Mucosa of rectum (tissue), 2 donors: ENCODE measurements around the gene COX7B2.

Experiments used
- H3K27ac ChIP-seq, 2 donors: one replicate each; pipeline ENCODE4 v1.7.0; 2013; ENCODE audit warnings: inconsistent platforms in 2 of 2, low read depth in 2 of 2, low read length in 2 of 2
- H3K27me3 ChIP-seq, 2 donors: one replicate each; pipeline ENCODE4 v1.7.0; 2013; ENCODE audit warnings: low read length in 2 of 2; ENCODE audit not compliant: control insufficient read depth in 2 of 2, insufficient read depth in 2 of 2
- H3K36me3 ChIP-seq, 2 donors: one replicate each; pipeline ENCODE4 v1.7.0; 2013; ENCODE audit warnings: low read length in 2 of 2; ENCODE audit not compliant: control insufficient read depth in 2 of 2, insufficient read depth in 2 of 2
- H3K4me1 ChIP-seq, 2 donors: one replicate each; pipeline ENCODE4 v1.7.0; 2013; ENCODE audit warnings: low read length in 2 of 2, mild to moderate bottlenecking in 1 of 2; ENCODE audit not compliant: control insufficient read depth in 2 of 2, insufficient read depth in 2 of 2
- H3K4me3 ChIP-seq, 2 donors: one replicate each; pipeline ENCODE4 v1.7.0; 2013; ENCODE audit warnings: low read length in 2 of 2
- H3K9ac ChIP-seq, 2 donors: one replicate each; pipeline ENCODE4 v1.7.0; 2013; ENCODE audit warnings: low read length in 2 of 2, low read depth in 1 of 2, mild to moderate bottlenecking in 1 of 2
- H3K9me3 ChIP-seq, 2 donors: one replicate each; pipeline ENCODE4 v1.7.0; 2013; ENCODE audit warnings: low read length in 2 of 2; ENCODE audit not compliant: control insufficient read depth in 2 of 2
- donor health status: healthy.
- donor health status: Normal muscosa, but diverticular disease.

COX7B2 gene

DNA sequence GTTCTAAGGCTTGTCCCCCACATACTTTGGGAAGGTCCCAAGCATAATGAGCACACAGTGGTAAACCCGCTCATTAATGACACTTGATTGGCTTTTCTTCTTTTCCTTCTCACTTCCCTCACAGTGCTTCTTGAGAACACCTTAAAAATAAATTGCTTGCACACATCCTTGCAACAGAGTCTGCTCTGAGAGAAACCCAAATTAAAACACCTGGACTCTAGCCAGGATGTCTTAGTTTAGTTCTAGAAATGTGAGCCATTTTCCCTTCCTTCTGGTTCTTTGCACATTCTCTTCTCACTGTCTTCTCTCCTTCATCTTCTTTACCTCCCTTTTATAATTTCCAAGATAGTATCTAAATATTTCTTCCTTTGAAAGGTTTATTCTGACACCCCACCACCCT, 35.3 kb upstream of the COX7B2 start:
- no peaks in the 10 kb centered on the region for H3K4me1 ChIP-seq
- H3K27ac ChIP-seq, result no peak overlapping the region
- H3K9me3 ChIP-seq, result no peaks in the 10 kb centered on the region
- no peak overlapping the region for H3K4me3 ChIP-seq
- no peak overlapping the region for H3K9ac ChIP-seq
- H3K27me3 ChIP-seq, result no peaks in the 10 kb centered on the region
- no peaks in the 10 kb centered on the region for H3K36me3 ChIP-seq

DNA sequence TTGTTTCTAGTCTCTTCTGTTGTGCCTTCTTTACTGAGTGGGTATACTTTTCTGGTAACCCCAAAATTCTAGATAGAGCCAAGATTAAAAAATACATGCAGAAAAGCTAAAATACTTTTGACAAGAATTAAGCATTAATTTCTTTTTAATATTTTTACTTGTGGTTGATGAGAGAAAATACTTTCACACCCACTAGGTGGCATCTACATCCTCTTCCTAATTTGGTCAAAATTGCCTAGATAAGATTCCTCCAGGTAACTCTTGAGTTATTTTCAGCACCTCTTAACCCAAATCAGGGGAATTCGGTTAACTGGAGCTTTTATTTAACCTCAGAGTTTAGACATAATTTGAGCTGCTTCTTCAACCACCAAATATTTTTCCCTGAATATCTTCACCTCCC, 28.4 kb upstream of the COX7B2 start:
- Histone ChIP-seq H3K4me3 (no peak overlapping the region), H3K9me3 (no peaks in the 10 kb centered on the region), H3K9ac (no peak overlapping the region), H3K4me1 (no peaks in the 10 kb centered on the region), H3K27ac (no peak overlapping the region), H3K36me3 (no peaks in the 10 kb centered on the region), H3K27me3 (no peaks in the 10 kb centered on the region)

DNA sequence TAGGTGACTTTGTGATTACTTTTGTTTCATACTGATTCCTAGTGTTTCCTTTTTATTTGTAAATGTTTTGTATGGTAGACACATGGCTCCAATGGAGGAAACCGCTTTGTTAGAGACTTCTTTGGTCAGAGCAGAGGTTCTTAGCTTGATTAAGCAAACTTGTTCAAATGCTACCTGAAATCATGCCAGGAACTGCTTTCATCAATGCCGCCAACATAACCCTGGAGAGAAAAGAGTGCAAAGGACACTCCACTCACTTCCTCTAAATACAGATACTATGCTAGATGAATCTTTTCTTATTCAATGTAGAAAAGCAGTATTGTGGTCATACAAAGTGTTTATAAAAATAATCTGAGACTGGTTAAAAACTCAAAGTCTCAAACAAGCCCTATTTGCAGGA, 25.7 kb upstream of the COX7B2 start:
- no peak overlapping the region for H3K4me3 ChIP-seq
- H3K4me1 ChIP-seq, result no peaks in the 10 kb centered on the region
- H3K27me3 ChIP-seq, result no peaks in the 10 kb centered on the region
- H3K27ac ChIP-seq, result no peak overlapping the region
- H3K9ac ChIP-seq, result no peak overlapping the region
- H3K9me3 ChIP-seq, result no peaks in the 10 kb centered on the region
- H3K36me3 ChIP-seq, result no peaks in the 10 kb centered on the region

DNA sequence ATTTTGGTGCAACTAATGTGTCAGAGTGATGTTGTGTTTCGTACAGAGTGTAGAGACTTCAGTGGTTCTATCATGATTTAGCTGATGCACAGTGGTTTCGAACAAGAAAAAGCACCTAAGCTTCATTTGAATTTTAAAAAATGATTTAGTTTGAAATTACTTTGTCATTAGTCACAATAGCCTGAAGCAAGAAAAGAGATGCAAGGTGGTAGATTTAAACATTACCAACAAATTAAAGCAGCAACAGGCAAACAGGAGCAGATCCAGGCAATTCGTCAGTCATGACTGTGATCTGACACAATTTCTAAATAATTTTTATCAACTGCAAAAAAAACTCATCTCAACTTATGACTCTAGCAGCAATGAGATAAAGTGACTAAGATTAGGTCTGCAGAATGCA, 24.6 kb upstream of the COX7B2 start:
- Histone ChIP-seq H3K9me3 (no peaks in the 10 kb centered on the region), H3K9ac (no peak overlapping the region), H3K27me3 (no peaks in the 10 kb centered on the region), H3K36me3 (no peaks in the 10 kb centered on the region), H3K27ac (no peak overlapping the region), H3K4me1 (no peaks in the 10 kb centered on the region), H3K4me3 (no peak overlapping the region)

DNA sequence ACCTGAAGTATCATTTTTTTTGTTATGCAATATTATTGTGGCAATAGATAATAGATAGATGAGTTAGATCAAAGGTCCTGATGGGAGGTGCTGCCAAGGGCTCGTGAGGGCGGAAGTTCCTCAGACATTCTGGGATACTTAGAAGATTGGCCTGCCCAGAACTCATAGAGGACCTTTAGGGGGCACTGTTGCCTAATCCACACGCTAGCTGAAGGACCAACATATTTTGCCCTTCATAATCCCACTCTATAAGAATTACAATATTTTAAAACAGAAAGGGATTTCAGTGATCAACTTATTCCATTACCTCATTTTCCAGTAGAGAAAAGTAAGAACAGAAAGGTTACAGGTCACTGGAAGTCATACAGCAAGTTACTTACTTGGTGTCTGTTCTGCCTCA, 22.9 kb upstream of the COX7B2 start:
- Histone ChIP-seq H3K4me3 (no peak overlapping the region), H3K9me3 (no peaks in the 10 kb centered on the region), H3K36me3 (no peaks in the 10 kb centered on the region), H3K27ac (no peak overlapping the region), H3K9ac (no peak overlapping the region), H3K4me1 (no peaks in the 10 kb centered on the region), H3K27me3 (no peaks in the 10 kb centered on the region)

DNA sequence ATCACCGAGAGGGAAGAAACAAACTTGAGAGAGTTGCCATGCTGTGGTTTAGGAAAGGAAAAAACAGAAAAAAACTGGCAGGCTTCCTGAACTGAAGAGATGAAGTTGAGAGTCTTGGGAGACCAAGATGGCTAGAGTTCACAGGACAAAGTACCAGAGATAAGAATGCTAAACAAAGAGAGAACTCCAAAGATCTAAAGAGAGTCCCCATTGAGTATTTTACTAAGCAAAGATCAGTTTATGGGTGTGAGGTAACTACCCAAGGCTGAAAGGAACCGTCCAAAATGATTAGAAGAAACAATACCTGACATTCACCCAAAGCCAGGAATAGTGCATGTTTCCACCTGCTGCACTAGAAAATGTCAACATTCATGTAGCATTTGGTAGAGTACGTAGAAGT, 21.8 kb upstream of the COX7B2 start:
- no peak overlapping the region for H3K27ac ChIP-seq

DNA sequence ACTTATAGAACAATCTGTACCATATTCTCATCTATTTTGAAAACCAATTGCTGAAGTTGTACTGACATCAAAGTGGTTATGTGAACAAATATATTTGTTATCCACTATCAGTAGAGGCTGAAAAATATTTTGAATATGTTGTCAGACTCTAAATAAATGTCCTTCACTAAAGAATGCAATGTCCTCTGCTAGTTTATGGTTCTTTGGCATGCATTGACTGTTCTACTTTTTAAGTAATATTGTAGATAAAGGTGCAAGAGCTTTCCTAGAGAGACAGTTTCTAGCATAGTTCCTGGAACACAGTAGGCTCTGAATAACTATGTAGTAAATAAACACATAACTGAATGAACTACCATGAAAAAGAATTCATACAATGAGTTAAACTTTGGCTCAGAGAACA, 18.2 kb upstream of the COX7B2 start:
- no peaks in the 10 kb centered on the region for H3K36me3 ChIP-seq
- no peaks in the 10 kb centered on the region for H3K9me3 ChIP-seq
- no peak overlapping the region for H3K27ac ChIP-seq
- H3K9ac ChIP-seq, result no peak overlapping the region
- no peak overlapping the region for H3K4me3 ChIP-seq
- H3K27me3 ChIP-seq, result no peaks in the 10 kb centered on the region
- H3K4me1 ChIP-seq, result no peaks in the 10 kb centered on the region

More for the DNA sequence above, 21.8 kb upstream of the COX7B2 start:
- no peak overlapping the region for H3K4me3 ChIP-seq
- H3K36me3 ChIP-seq, result no peaks in the 10 kb centered on the region
- H3K9me3 ChIP-seq, result no peaks in the 10 kb centered on the region
- no peak overlapping the region for H3K9ac ChIP-seq
- H3K27me3 ChIP-seq, result no peaks in the 10 kb centered on the region
- H3K4me1 ChIP-seq, result no peaks in the 10 kb centered on the region

DNA sequence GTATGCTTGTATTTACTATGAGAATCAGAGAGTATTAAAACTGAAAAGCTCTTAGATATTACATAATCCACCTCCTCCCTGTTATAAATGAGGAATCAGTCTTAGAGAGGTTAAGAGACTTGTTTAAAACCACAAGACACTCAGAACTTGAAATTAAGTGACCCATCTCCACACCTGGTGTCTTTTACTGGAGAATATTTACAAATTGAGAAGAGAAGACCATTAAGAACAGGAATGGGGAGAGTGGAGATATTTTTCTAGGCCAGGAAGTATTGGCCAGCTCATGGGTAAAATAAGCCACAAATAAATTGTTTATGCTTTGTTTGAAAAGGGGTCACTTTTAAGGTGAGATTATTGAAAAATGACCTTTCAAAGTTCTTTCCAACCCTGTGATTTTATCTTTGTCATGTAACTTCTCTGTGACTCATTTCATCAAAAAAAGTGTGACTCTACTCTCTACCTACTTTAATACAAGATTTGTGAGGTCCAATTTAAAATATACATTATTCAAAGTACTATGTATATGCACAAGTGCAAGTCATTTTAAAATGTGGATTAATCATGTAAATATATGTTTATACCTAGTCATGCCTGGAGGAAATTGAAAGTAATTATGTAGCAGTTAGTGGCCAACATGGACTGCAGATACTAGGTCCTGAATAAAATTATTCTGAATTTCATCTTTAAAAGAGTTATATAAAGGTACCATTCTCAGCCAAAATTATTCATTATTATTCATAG, 15.9 kb upstream of the COX7B2 start:
- Histone ChIP-seq H3K27me3 (no peaks in the 10 kb centered on the region), H3K4me1 (no peaks in the 10 kb centered on the region), H3K4me3 (no peak overlapping the region), H3K9me3 (no peaks in the 10 kb centered on the region), H3K27ac (no peak overlapping the region), H3K9ac (no peak overlapping the region), H3K36me3 (no peaks in the 10 kb centered on the region)

DNA sequence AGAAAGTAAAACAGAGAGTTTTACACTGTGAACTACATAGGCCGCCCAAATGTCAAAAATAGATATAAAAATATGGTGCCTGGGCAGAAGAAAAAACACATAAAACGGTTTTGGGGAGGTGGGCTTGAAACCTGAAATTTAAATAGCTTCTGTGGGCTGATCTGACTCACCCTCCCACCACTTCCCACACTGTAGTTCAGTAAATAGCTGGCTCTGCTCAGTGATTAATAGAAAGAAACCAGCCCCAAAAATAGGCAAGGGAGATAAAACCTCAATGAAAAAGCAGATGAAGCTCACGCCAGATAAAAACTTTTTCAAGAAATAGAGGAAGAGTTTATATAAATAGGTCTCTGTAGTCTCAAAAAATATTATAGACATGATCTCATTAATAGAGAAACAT, 13.2 kb upstream of the COX7B2 start:
- Histone ChIP-seq H3K4me3 (no peak overlapping the region), H3K9me3 (no peaks in the 10 kb centered on the region)

DNA sequence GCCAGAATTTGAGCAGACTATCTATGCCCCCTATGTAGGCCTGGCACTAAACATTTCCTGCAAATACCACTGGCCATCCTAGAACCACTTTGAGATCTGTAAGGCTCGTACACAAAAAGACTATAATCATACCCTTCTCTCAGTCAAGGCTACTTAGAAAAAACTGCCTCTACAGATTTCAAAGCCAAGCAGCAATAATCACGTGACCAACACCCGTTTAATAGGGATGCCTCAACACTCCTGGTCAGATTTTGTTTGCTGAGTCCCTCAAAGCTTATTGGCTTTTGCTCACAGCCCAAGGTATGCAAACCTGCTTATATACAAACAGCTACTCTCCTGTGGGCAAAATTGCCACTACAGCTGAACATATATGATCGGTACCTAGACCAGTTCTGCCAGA, 897 bp downstream of the COX7B2 start:
- no peaks in the 10 kb centered on the region for H3K4me1 ChIP-seq
- H3K36me3 ChIP-seq, result no peaks in the 10 kb centered on the region
- H3K4me3 ChIP-seq, result no peak overlapping the region
- H3K9ac ChIP-seq, result no peak overlapping the region
- H3K27me3 ChIP-seq, result no peaks in the 10 kb centered on the region
- H3K27ac ChIP-seq, result no peak overlapping the region
- H3K9me3 ChIP-seq, result no peaks in the 10 kb centered on the region

More for the DNA sequence above, 13.2 kb upstream of the COX7B2 start:
- Histone ChIP-seq H3K36me3 (no peaks in the 10 kb centered on the region), H3K27ac (no peak overlapping the region), H3K9ac (no peak overlapping the region), H3K27me3 (no peaks in the 10 kb centered on the region), H3K4me1 (no peaks in the 10 kb centered on the region)

DNA sequence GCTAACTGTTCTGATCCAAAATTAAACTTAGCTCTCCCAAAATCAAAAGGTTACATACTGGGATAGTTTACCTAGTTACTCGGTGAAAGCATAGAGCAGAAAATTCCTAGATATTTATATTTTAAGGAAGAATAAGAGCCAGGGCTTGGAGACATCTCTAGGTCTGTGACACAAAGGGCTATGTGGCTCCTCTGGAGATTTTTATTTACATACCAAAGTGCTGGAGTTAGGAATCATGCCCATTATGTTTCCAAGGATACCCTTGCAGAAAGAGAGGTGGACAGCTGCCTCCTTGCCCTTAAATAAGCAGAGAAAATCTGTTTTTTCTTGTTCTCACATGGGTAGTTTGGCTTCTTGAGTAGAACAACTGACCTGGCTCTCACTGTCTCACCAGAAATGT, 9.0 kb downstream of the COX7B2 start:
- Histone ChIP-seq H3K4me1 (no peaks in the 10 kb centered on the region), H3K9ac (no peak overlapping the region), H3K27ac (no peak overlapping the region), H3K27me3 (no peaks in the 10 kb centered on the region), H3K36me3 (no peaks in the 10 kb centered on the region), H3K9me3 (no peaks in the 10 kb centered on the region), H3K4me3 (no peak overlapping the region)
